Thyroid gland (tissue), 4 donors: ENCODE measurements around the gene CD93.

Experiments
- CTCF ChIP-seq, 6 experiments: fragments of 200-600 bp in 3 of 6; fragments of 450-650 bp in 3 of 6; sonication (generic) in 3 of 6; IDR thresholded peaks; one replicate each; pipeline ENCODE4 v1.5.1; 2016 to 2019; ENCODE audit warnings: antibody characterized with exemption in 6 of 6, mild to moderate bottlenecking in 2 of 6, inconsistent platforms in 1 of 6, moderate library complexity in 1 of 6
- POLR2A ChIP-seq, 2 donors: fragments of 450-650 bp; IDR thresholded peaks; one replicate each; pipeline ENCODE4 v1.6.1; 2017; ENCODE audit warnings: antibody characterized with exemption in 2 of 2, mild to moderate bottlenecking in 2 of 2, moderate library complexity in 1 of 2

GRCh38 chr20:23036371-23036770 is 49.8 kb downstream of the CD93 start:
- no peak for TF ChIP-seq CTCF (IDR thresholded peaks at IDR 0.05)
- no peak for TF ChIP-seq POLR2A (IDR thresholded peaks at IDR 0.05)
